GM21515 (cell line): ENCODE data around the gene C1orf198.

Source experiments
- ATAC-seq: cut with Tn5 transposase; IDR thresholded peaks from one replicate; pipeline ENCODE4 v1.9.1; 2021; ENCODE audit not compliant: unreplicated experiment

C1orf198 gene

DNA sequence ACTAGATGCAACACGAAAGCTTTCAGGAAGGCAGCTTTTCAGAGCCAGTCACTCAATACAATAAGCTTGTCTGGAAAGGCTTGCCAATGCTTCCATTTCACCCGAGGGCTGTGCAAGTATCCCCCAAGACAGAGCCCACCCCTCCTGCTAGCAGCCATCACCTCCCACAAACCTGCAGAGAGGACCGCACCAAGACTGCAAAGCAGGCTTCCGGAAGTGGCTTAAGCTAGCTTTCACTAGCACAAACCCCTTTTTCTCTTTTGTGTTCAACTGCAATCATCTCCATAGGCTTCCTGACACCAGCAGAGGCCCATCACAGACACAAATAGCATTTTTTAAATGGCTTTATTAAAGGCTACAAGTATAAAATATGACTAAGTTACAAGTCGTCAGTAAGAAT lies 31.5 kb downstream of the C1orf198 start:
- no peak for ATAC-seq

GRCh38 chr1:230836347-230836746 lies 32.0 kb downstream of the C1orf198 start:
- no peak for ATAC-seq

DNA sequence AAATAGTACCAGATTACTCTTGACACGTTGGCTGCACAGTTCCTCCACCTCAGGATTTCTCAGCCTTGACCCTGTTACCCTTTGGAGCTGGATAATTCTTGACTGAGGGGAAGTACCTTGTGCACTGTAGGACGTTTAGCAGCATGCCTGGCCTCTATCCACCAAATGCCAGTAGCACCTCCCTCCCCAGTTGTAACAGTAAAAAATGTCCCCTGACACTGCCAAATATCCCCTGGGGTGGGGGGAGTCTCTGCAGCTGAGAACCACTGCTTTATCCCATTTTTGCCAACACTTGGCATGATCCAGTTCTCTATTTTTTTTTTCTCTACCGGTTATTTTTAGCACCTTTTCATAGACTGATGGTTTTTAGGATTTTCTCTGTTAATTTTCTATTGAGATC lies 34.0 kb downstream of the C1orf198 start:
- no peak for ATAC-seq

GRCh38 chr1:230833511-230833910 lies 34.8 kb downstream of the C1orf198 start:
- ATAC-seq: no peak

GRCh38 chr1:230832476-230832875 lies 35.8 kb downstream of the C1orf198 start:
- ATAC-seq: no peak

DNA sequence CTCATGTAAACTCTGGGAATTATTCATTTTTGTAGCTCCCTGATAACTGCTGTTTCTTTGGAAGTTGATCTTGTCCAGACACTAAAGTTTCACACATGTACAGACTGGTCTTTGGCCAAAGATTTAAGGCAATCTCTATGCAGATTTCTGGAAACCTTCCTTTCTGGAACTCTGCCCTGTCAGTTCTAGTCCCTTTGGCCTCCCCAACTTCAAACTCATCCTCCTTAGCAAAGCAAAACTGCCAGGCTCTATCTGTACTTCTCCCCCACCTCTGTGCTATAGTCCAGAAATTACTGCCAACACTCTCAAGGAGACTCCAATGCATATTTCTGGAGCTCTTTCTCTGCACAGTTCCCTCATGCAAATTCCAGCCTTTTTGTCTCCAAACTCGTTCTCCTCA lies 36.5 kb downstream of the C1orf198 start:
- ATAC-seq: no peak

DNA sequence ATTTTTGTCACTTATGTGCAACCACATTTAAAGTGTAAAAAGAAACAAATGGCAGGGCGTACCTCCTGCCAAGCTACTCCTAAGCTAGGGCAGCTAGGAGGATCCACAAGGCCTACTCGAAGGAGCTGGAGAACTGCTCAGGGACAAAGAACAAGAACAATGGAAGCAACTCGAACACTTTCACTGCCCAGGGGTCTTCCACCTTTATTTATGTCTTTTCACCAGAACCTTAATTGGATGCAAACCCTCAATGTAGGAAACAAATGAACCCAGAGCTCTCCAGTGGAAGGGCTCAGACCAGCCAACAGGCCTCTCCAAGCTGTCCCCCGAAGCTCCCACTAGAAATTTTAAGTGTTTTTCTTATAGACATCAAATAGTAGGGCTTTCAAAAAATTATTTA lies 39.9 kb downstream of the C1orf198 start:
- ATAC-seq: no peak

DNA sequence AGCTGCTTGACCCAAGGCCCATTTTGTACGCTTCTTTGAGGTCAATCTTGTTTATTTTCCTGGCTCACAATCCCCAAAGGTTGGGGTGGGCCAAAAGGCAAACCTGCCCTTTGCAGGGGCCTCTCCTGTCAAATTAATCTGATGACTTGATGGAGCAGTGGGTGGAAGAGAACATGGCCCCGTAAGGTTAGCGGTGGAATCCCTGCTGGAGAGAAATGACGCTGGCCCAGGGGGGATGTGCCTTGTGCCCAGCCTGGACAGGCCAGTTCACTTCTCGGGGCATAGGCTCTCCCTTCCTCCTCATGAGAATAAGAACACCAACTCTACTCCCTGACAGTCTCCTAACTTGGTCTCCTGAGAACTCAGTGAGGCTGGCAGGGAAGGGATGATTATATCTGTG lies 40.5 kb downstream of the C1orf198 start:
- ATAC-seq: no peak

DNA sequence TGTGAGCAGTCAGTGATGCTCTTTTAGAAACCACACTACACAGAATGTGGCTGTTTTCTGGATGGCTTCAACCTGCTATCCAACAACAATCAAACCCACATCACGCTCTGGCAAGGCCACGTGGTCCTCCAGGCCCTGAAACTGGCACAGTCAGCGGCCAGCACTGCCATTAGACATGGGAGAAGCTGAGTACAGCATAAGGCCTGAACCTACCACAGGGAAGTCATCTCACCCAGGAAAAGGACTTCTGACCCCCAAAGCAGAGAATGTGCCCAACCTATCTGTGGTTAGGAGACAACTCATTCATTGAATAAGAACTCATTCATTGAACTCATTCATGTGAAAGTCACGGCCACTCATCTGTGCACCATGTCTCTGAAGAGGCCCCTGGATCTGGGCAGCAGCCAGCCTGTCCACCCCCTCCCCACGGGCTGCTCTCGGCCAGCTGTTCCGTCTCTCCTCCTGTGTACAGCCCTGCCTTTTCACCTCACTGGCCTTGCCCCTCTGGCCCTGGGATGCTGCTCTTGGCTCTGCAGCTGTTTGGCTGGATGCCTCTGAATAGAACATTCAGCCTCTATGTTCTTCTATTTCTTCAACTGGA lies 41.1 kb downstream of the C1orf198 start:
- no peak for ATAC-seq

DNA sequence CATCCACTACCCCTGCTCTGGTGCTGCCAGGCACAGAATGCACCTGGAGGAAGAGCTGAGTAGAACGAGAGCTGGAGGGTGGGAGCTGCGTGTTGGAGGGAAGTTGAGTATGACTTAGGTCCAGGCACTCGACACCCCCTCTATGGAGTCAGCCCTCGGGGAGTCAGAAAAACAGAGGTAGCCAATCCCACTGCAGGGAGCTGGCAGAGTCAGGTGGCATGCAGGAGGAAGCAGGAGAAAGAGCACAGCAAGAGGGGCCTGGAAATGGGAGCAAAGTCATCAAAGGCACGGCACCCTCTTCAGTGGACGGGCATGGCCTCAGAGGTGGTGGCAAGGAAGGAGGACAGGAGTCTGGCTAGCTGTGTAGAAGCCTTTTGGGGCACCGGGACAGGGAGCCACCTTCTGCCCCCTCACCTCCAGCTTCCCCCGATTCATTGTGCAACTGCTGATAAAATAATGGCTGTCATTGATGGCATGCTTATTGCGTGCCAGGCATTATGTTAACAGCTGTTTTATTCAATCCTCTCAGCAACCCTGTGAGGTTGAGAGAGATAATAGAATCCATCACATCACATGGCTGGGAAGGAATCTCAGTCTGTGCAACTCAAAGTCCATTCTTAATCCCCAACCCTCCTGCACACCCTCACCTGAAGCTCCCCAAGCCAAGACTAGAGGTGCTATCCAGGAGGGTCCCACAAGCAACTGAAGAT lies 42.0 kb downstream of the C1orf198 start:
- ATAC-seq: no peak

DNA sequence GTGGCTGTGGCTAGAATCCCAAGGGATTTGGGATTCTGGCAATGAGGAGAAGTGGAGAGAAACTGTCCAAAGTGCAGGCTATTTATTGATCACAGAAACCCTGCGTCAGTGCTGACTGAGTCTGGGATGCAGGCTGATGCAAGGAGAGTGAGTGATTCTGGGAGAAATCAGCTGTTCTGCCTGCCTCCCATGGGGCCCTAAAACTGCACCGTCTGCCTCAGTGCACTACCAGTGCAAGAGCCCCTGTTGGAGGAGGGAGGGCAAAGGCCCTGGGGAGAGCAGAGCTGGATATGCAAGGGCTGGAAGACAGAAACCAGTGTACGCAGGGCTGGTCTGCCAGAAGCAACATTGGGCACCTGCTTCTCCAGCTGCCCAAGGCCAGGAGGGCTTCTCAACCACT lies 42.6 kb downstream of the C1orf198 start:
- no peak for ATAC-seq

- ATAC-seq: no peak
Observed at GRCh38 chr1:230824919-230825721, 43.2 kb downstream of the C1orf198 start.

GRCh38 chr1:230824551-230824918 lies 43.8 kb downstream of the C1orf198 start:
- ATAC-seq: no peak

DNA sequence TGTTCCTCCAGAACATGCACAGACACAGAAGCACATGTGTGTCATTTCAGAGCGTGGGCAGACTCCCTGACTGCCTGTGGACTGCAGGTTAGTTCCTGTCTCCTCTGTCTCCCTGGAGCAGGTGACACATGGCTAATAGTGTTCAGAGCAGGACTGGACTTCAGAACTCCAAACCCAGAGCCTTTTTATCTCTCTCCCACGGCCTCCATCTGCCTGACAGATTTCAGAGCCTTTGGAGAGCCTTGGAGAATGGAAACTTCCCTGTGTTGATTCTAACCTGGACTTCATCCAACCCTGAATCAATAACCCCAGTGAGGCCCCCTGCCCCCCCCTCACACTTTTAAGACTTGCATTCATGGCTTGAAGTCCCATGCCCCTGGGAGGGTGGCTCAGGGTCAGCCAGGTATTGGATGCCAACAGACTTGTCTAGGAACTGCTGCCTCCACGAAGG lies 44.4 kb downstream of the C1orf198 start:
- no peak for ATAC-seq

DNA sequence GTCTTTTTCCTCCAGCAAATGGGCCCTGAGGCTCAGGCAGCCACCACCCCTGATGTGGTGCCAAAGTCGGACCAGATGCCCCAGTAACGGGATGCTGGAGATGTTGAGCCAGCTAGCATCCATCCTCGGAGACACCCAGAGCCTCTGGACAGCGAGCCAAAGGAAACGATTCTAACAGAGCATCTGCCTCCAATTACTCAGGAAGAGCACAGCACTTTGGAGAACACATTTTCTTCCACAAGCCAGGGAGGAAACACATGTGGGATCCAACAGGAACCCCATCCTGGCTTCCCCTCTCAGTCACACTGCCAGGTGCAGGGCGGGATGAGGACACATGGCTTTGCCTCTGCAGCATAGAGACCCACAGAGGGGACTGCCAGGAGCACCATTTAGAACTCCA lies 44.9 kb downstream of the C1orf198 start:
- no peak for ATAC-seq

DNA sequence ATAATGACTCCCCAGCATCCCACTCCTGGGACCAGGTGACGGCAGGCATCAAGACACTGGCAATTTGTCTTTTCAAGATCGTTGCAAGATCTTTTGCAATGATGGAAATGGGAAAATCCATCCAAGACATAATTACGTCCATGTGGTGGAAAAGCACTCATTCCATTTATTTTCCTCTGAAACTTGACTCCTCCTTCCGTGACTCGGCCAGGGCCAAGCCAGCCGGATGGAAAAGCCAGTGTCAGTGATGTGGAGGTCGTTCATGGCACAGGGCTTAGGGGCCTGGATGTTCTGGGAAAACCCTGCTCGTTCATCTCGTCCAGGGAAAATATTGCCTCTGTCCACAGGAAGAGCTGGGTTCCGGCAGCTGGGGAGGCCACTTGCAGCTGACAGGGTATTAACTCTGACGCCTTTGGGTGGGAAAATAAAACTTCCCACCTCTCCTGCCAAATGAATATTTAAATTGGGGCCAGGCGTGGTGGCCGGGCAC lies 46.2 kb downstream of the C1orf198 start:
- ATAC-seq: no peak

GRCh38 chr1:230821346-230821745 lies 47.0 kb downstream of the C1orf198 start:
- ATAC-seq: no peak

- ATAC-seq: no peak
Observed at GRCh38 chr1:230820568-230820967, 47.8 kb downstream of the C1orf198 start.

- ATAC-seq: no peak
Observed at GRCh38 chr1:230819976-230820375, 48.3 kb downstream of the C1orf198 start.

- no peak for ATAC-seq
Observed at GRCh38 chr1:230818901-230819300, 49.4 kb downstream of the C1orf198 start.

GRCh38 chr1:230818367-230818766 lies 50.0 kb downstream of the C1orf198 start:
- no peak for ATAC-seq

DNA sequence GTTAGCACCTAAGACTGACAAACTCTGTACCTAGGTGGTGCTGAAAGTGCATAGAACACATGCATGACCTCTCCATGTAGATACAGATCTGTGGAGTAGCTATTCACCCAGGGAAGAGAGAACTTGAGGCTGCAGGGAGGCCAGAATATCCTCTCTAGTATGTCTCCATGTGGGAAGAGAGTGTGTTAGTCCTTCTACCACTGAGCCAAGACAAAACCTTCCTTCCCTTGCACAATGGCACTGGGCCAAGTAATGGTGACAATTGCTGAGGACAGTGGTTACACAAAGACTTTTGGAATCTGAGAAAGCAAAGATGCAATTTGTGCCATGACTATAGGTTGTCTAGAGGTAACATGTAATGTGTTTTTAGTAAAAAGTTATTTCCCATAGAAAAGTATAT lies 52.3 kb downstream of the C1orf198 start:
- ATAC-seq: no peak
